BE2C (cell line): Measurements from ENCODE around the gene PRSS22.

Experiments used
- DNase-seq: peaks from one replicate; pipeline ENCODE4 v3.0.0-alpha.2; 2020
- H3K27me3 ChIP-seq: fragments of 250-450 bp; sonication (Bioruptor Pico); 2 replicates; pipeline ENCODE4 v1.5.1; 2020; ENCODE audit warnings: mild to moderate bottlenecking
- H3K36me3 ChIP-seq: fragments of 250-450 bp; sonication (Bioruptor Pico); 2 replicates; pipeline ENCODE4 v1.5.1; 2020; ENCODE audit warnings: mild to moderate bottlenecking
- H3K4me1 ChIP-seq: fragments of 250-450 bp; sonication (Bioruptor Pico); 2 replicates; pipeline ENCODE4 v1.5.1; 2020
- H3K4me3 ChIP-seq: 2 replicates; pipeline ENCODE4 v1.5.1; 2011; ENCODE audit warnings: low read depth, low read length
- H3K9me3 ChIP-seq: fragments of 250-450 bp; sonication (Bioruptor Pico); 2 replicates; pipeline ENCODE4 v1.5.1; 2020
- CTCF ChIP-seq: IDR thresholded peaks from 2 replicates; pipeline ENCODE4 v1.5.1; 2012; ENCODE audit warnings: mild to moderate bottlenecking, low read depth, low read length

Gene PRSS22

DNA sequence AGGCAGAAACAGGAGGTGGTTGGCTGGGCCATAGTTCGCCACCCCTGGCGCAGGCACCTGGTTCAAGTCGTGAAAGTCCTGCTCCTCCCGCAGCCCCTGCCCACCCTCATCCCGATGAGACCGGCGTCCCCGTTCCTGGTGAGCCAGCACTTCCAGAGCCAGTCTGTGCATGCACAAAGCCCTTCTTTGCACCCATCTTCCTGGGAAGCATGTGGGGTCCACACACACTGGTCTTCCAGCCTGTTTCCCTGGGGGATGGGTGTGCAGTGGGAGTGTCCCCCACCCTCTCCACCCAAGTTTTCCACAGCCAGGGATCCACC lies 29.5 kb downstream of the PRSS22 start:
- H3K27me3 ChIP-seq, result no peaks in the 10 kb centered on the region
- no peak for DNase-seq
- H3K4me3 ChIP-seq, result no peak overlapping the region
- no peaks in the 10 kb centered on the region for H3K4me1 ChIP-seq
- H3K9me3 ChIP-seq, result no peaks in the 10 kb centered on the region
- H3K36me3 ChIP-seq, result no peaks in the 10 kb centered on the region
- no peak for TF ChIP-seq CTCF

DNA sequence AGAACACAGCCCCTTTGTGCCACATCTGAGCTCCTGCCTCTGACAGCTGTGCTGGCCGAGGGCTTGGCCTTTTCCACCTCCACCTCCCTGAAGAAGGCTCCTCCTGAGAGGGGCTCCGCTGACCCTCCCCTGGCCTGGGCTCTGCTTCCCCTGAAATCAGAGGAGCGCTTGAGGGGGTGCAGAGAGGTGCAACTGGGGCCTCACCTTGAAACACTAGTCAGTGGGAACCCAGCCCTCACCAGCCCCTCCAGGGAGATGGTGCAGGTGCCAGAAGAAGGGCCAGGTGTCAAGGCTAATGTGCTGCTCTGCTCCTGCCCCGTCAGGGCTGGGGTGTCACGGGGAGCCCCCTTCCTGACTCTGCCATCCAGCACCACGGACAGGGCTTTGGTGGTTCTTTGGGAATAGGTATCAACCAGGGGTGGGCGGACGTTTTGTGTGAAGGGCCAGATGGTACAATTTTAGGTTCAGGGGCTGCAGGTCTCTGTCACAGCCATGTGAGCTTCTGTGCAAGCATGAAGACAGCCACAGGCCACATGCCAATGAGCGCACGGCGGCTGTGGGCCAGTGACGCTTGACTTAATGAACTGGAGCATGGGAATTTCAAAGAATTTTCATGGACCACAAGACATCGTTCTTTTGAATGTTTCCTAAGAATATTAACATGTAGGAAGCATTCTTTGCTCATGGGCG lies 30.0 kb downstream of the PRSS22 start:
- H3K9me3 ChIP-seq, result no peaks in the 10 kb centered on the region
- no peak overlapping the region for H3K4me3 ChIP-seq
- no peaks in the 10 kb centered on the region for H3K4me1 ChIP-seq
- DNase-seq, result no peak
- TF ChIP-seq CTCF, result no peak
- no peaks in the 10 kb centered on the region for H3K36me3 ChIP-seq
- no peaks in the 10 kb centered on the region for H3K27me3 ChIP-seq

GRCh38 chr16:2827374-2827791 lies 30.6 kb downstream of the PRSS22 start:
- DNase-seq, result no peak
- Histone ChIP-seq H3K36me3 (no peaks in the 10 kb centered on the region), H3K27me3 (no peaks in the 10 kb centered on the region), H3K4me3 (no peak overlapping the region), H3K9me3 (no peaks in the 10 kb centered on the region), H3K4me1 (no peaks in the 10 kb centered on the region)
- TF ChIP-seq CTCF, result no peak

- no peak for DNase-seq
- no peak for TF ChIP-seq CTCF
- Histone ChIP-seq H3K4me3 (no peak overlapping the region), H3K27me3 (no peaks in the 10 kb centered on the region), H3K4me1 (no peaks in the 10 kb centered on the region), H3K36me3 (no peaks in the 10 kb centered on the region), H3K9me3 (no peaks in the 10 kb centered on the region)
These were observed 31.2 kb downstream of the PRSS22 start for GRCh38 chr16:2826591-2827373.

GRCh38 chr16:2825906-2826305 lies 32.1 kb downstream of the PRSS22 start:
- H3K36me3 ChIP-seq, result no peaks in the 10 kb centered on the region
- H3K27me3 ChIP-seq, result no peaks in the 10 kb centered on the region
- H3K4me1 ChIP-seq, result no peaks in the 10 kb centered on the region
- no peaks in the 10 kb centered on the region for H3K9me3 ChIP-seq
- no peak for DNase-seq
- no peak for TF ChIP-seq CTCF
- H3K4me3 ChIP-seq, result no peak overlapping the region
